HG02571 (cell line): ENCODE measurements around the gene RDH8.
"Not testable (repeated sequence)": the region's sequence is repeated elsewhere in the genome, so short reads cannot be mapped to it uniquely, and the experiment has no call there.

Source experiments
- ATAC-seq: cut with Tn5 transposase; IDR thresholded peaks from one replicate; pipeline ENCODE4 v1.9.1; 2021; ENCODE audit warnings: mild to moderate bottlenecking, moderate library complexity; ENCODE audit not compliant: unreplicated experiment

The RDH8 gene

GRCh38 chr19:10005632-10006334 is 7.5 kb upstream of the RDH8 start:
- no peak for ATAC-seq

GRCh38 chr19:10006335-10006708 is 7.0 kb upstream of the RDH8 start:
- ATAC-seq: no peak

- no peak for ATAC-seq
Observed at GRCh38 chr19:10006752-10007323, 6.4 kb upstream of the RDH8 start.

GRCh38 chr19:10007371-10008183 is 5.7 kb upstream of the RDH8 start:
- ATAC-seq: no peak

GRCh38 chr19:10008184-10008765 is 5.0 kb upstream of the RDH8 start:
- no peak for ATAC-seq

- ATAC-seq: no peak
Observed at GRCh38 chr19:10009714-10010224, 3.5 kb upstream of the RDH8 start.

GRCh38 chr19:10010247-10010691 is 3.0 kb upstream of the RDH8 start, which contains the start of gene COL5A3:
Gene COL5A3, minus strand, starts transcription at chr19:10010504. Its CDS starts 119 bp downstream, at chr19:10010385.
- ATAC-seq: no peak

- ATAC-seq: no peak
Observed at GRCh38 chr19:10010939-10011338, 2.3 kb upstream of the RDH8 start.

- ATAC-seq: no peak
Observed at GRCh38 chr19:10011974-10012373, 1.3 kb upstream of the RDH8 start.

GRCh38 chr19:10013834-10014618 is 743 bp downstream of the RDH8 start:
- no peak for ATAC-seq

GRCh38 chr19:10018263-10018662 is 5.0 kb downstream of the RDH8 start:
- no peak for ATAC-seq

- no peak for ATAC-seq
Observed at GRCh38 chr19:10018786-10019185, 5.5 kb downstream of the RDH8 start.

- no peak for ATAC-seq
Observed at GRCh38 chr19:10019246-10019645, 6.0 kb downstream of the RDH8 start.

GRCh38 chr19:10020851-10021250 is 7.6 kb downstream of the RDH8 start:
- ATAC-seq: no peak

GRCh38 chr19:10021446-10021845 is 8.2 kb downstream of the RDH8 start:
- no peak for ATAC-seq

- ATAC-seq: no peak
Observed at GRCh38 chr19:10021863-10022262, 8.6 kb downstream of the RDH8 start.

GRCh38 chr19:10023096-10023495 is 9.8 kb downstream of the RDH8 start:
- ATAC-seq: not testable (repeated sequence)

GRCh38 chr19:10026744-10027143 is 13.5 kb downstream of the RDH8 start:
- no peak for ATAC-seq

GRCh38 chr19:10027158-10027997 is 14.1 kb downstream of the RDH8 start:
- ATAC-seq: no peak

- no peak for ATAC-seq
Observed at GRCh38 chr19:10033614-10034013, 20.3 kb downstream of the RDH8 start.
